CD14-positive monocyte (primary cell): ENCODE data around the gene CTAG2. TPM values are rescaled to one million over a fixed set of nuclear protein-coding genes. Genes with fewer than 3 reads are reported as not detected.
"Not testable (repeated sequence)": the region's sequence is repeated elsewhere in the genome, so short reads cannot be mapped to it uniquely, and the experiment has no call there.

Experiments used
- DNase-seq, 3 donors: peaks; one replicate each; pipeline ENCODE4 v3.0.0-alpha.2; 2011 to 2022
- H2AFZ ChIP-seq: 2 replicates; pipeline ENCODE4 v1.6.0; 2012; ENCODE audit warnings: mild to moderate bottlenecking, low read depth, low read length, inconsistent platforms; ENCODE audit not compliant: insufficient read depth, poor library complexity, severe bottlenecking
- H3K27ac ChIP-seq, 2 donors: 1 replicate in 1 of 2; 2 replicates in 1 of 2; pipeline ENCODE4 v1.5.1; 2012 to 2013; ENCODE audit warnings: low read length in 2 of 2, control low read depth in 1 of 2, inconsistent platforms in 1 of 2, low read depth in 1 of 2, mild to moderate bottlenecking in 1 of 2
- H3K27me3 ChIP-seq, 2 donors: one replicate each; pipeline versions ENCODE4 v1.6.0 to v1.6.1; 2011 to 2013; ENCODE audit warnings: low read length in 2 of 2; ENCODE audit not compliant: control insufficient read depth in 2 of 2, insufficient read depth in 2 of 2
- H3K36me3 ChIP-seq, 2 donors: replicated peaks in 1 of 2; 1 replicate in 1 of 2; 2 replicates in 1 of 2; pipeline versions ENCODE4 v1.5.1 to v1.6.1; 2012 to 2013; ENCODE audit warnings: low read length in 2 of 2, control low read depth in 1 of 2, inconsistent platforms in 1 of 2, mild to moderate bottlenecking in 1 of 2; ENCODE audit not compliant: insufficient read depth in 2 of 2, control insufficient read depth in 1 of 2
- H3K4me1 ChIP-seq, 2 donors: 1 replicate in 1 of 2; 2 replicates in 1 of 2; pipeline versions ENCODE4 v1.5.1 to v1.6.1; 2012 to 2013; ENCODE audit warnings: low read length in 2 of 2, control low read depth in 1 of 2, inconsistent platforms in 1 of 2, mild to moderate bottlenecking in 1 of 2, moderate library complexity in 1 of 2; ENCODE audit not compliant: insufficient read depth in 2 of 2, control insufficient read depth in 1 of 2
- H3K4me2 ChIP-seq: replicated peaks from 2 replicates; pipeline ENCODE3; 2012; ENCODE audit warnings: low read length, moderate library complexity, mild to moderate bottlenecking; ENCODE audit not compliant: poor library complexity, severe bottlenecking; ENCODE audit errors: extremely low read depth
- H3K4me3 ChIP-seq, 3 experiments: fragments of 200-600 bp in 1 of 3; sonication (generic) in 1 of 3; replicated peaks in 1 of 3; 1 replicate in 2 of 3; 2 replicates in 1 of 3; pipeline ENCODE4 v1.5.1; 2011 to 2013; ENCODE audit warnings: low read length in 3 of 3, mild to moderate bottlenecking in 3 of 3, control low read depth in 2 of 3, low read depth in 2 of 3, inconsistent platforms in 1 of 3, moderate library complexity in 1 of 3
- H3K79me2 ChIP-seq: 2 replicates; pipeline ENCODE4 v1.6.0; 2012; ENCODE audit warnings: mild to moderate bottlenecking, control low read depth, inconsistent platforms, low read length, moderate library complexity; ENCODE audit not compliant: insufficient read depth
- H3K9ac ChIP-seq: 2 replicates; pipeline ENCODE4 v1.6.0; 2017; ENCODE audit warnings: low read length, mild to moderate bottlenecking; ENCODE audit not compliant: insufficient read depth, poor library complexity, severe bottlenecking
- H3K9me3 ChIP-seq, 2 donors: replicated peaks in 1 of 2; 1 replicate in 1 of 2; 2 replicates in 1 of 2; pipeline versions ENCODE4 v1.5.1 to v1.6.1; 2012 to 2013; ENCODE audit warnings: low read length in 2 of 2, control low read depth in 1 of 2; ENCODE audit not compliant: control insufficient read depth in 1 of 2, insufficient read depth in 1 of 2
- H4K20me1 ChIP-seq: 2 replicates; pipeline ENCODE4 v1.6.0; 2012; ENCODE audit warnings: mild to moderate bottlenecking, low read length, control low read depth, moderate library complexity; ENCODE audit not compliant: insufficient read depth
- H3K27ac Mint-ChIP-seq, 7 donors: one replicate each; pipeline ENCODE4 v1.8.0; 2020; ENCODE audit warnings: mild to moderate bottlenecking in 7 of 7, mixed read lengths in 7 of 7, moderate library complexity in 6 of 7, inconsistent platforms in 2 of 7
- H3K27me3 Mint-ChIP-seq, 3 donors: one replicate each; pipeline ENCODE4 v1.8.0; 2021 to 2022; ENCODE audit warnings: low read depth in 3 of 3, mild to moderate bottlenecking in 3 of 3, mixed read lengths in 3 of 3, moderate library complexity in 3 of 3, inconsistent platforms in 1 of 3
- H3K36me3 Mint-ChIP-seq, 2 donors: one replicate each; pipeline ENCODE4 v1.8.0; 2020; ENCODE audit warnings: mixed read lengths in 2 of 2, inconsistent platforms in 1 of 2, mild to moderate bottlenecking in 1 of 2
- H3K4me1 Mint-ChIP-seq: one replicate; pipeline ENCODE4 v1.8.0; 2020; ENCODE audit warnings: mild to moderate bottlenecking, mixed read lengths
- H3K4me3 Mint-ChIP-seq, 2 donors: one replicate each; pipeline ENCODE4 v1.8.0; 2020; ENCODE audit warnings: mild to moderate bottlenecking in 2 of 2, mixed read lengths in 2 of 2, moderate library complexity in 1 of 2
- H3K9me3 Mint-ChIP-seq, 7 donors: one replicate each; pipeline ENCODE4 v1.8.0; 2020 to 2022; ENCODE audit warnings: mixed read lengths in 7 of 7, mild to moderate bottlenecking in 6 of 7, moderate library complexity in 6 of 7, inconsistent platforms in 2 of 7
- WGBS: methylation state at CpG from one replicate; pipeline ENCODE4 v1.1.5; 2013; ENCODE audit warnings: missing lambda C conversion rate; ENCODE audit not compliant: insufficient coverage; 5-methylcytosine and 5-hydroxymethylcytosine counted together
- intact Hi-C, 2 donors: fragments of 100-400 bp; cut with micrococcal nuclease; formaldehyde crosslinking; loops; one replicate each; pipeline versions ENCODE4 v1.15.0 to v1.15.1; 2023
- polyA plus RNA-seq, 3 donors: library from polyadenylated mRNA; depleted of rRNA in 1 of 3; unstranded in 2 of 3; stranded (reverse) in 1 of 3; fragments of 300-500 nt in 2 of 3; fragments of >200 nt in 1 of 3; fragmentation: Illumina TruSeq in 2 of 3; gene quantifications; 1 replicate in 2 of 3; 2 replicates in 1 of 3; pipeline ENCODE4 v1.2.3, GENCODE V29; 2012 to 2021

CTAG2 gene
- polyA plus RNA-seq, 3 donors: not detected

GRCh38 chrX:154633661-154634060 lies 19.7 kb downstream of the CTAG2 start:
- H3K4me1 Mint-ChIP-seq, H3K36me3 Mint-ChIP-seq, H3K4me1 ChIP-seq, H4K20me1 ChIP-seq, H3K4me3 ChIP-seq, H3K36me3 ChIP-seq, H3K4me3 Mint-ChIP-seq, H3K9ac ChIP-seq, H2AFZ ChIP-seq, H3K9me3 Mint-ChIP-seq, H3K27ac ChIP-seq, H3K79me2 ChIP-seq, H3K27me3 Mint-ChIP-seq, H3K4me2 ChIP-seq, intact Hi-C loops, DNase-seq, H3K9me3 ChIP-seq, H3K27ac Mint-ChIP-seq, H3K27me3 ChIP-seq: not testable (repeated sequence)
- no CpG with 5 or more reads among the region's 11 CpGs for WGBS

GRCh38 chrX:154630949-154631348 lies 22.4 kb downstream of the CTAG2 start:
- H3K4me1 ChIP-seq, H3K27me3 Mint-ChIP-seq, H3K27ac ChIP-seq, H3K36me3 ChIP-seq, intact Hi-C loops, H3K27ac Mint-ChIP-seq, H3K4me1 Mint-ChIP-seq, H3K9ac ChIP-seq, H3K4me3 Mint-ChIP-seq, H4K20me1 ChIP-seq, H3K9me3 ChIP-seq, H3K36me3 Mint-ChIP-seq, H2AFZ ChIP-seq, H3K4me2 ChIP-seq, DNase-seq, H3K9me3 Mint-ChIP-seq, H3K4me3 ChIP-seq, H3K79me2 ChIP-seq, H3K27me3 ChIP-seq: not testable (repeated sequence)
- WGBS: no CpG with 5 or more reads among the region's 11 CpGs

GRCh38 chrX:154628960-154629359 lies 24.4 kb downstream of the CTAG2 start:
- H2AFZ ChIP-seq, H3K36me3 ChIP-seq, H3K9me3 ChIP-seq, H3K4me3 Mint-ChIP-seq, H3K27me3 ChIP-seq, H4K20me1 ChIP-seq, H3K4me1 ChIP-seq, H3K9ac ChIP-seq, H3K27ac ChIP-seq, H3K9me3 Mint-ChIP-seq, H3K4me2 ChIP-seq, H3K27me3 Mint-ChIP-seq, intact Hi-C loops, H3K4me1 Mint-ChIP-seq, H3K27ac Mint-ChIP-seq, H3K4me3 ChIP-seq, DNase-seq, H3K79me2 ChIP-seq, H3K36me3 Mint-ChIP-seq: not testable (repeated sequence)
- WGBS: no CpG with 5 or more reads among the region's 5 CpGs

- H3K4me3 Mint-ChIP-seq, H3K4me1 ChIP-seq, H3K4me3 ChIP-seq, H4K20me1 ChIP-seq, H3K36me3 Mint-ChIP-seq, H3K27me3 Mint-ChIP-seq, H3K9me3 ChIP-seq, H3K36me3 ChIP-seq, H2AFZ ChIP-seq, H3K9ac ChIP-seq, H3K4me1 Mint-ChIP-seq, H3K9me3 Mint-ChIP-seq, intact Hi-C loops, H3K27ac Mint-ChIP-seq, H3K79me2 ChIP-seq, H3K4me2 ChIP-seq, H3K27ac ChIP-seq, H3K27me3 ChIP-seq, DNase-seq: not testable (repeated sequence)
- WGBS: no CpG with 5 or more reads among the region's 11 CpGs
Measured at GRCh38 chrX:154620767-154621414, 32.5 kb downstream of the CTAG2 start.
